Measurements from ENCODE around the gene GET3. TPM values are rescaled to one million over a fixed set of nuclear protein-coding genes. Genes with fewer than 3 reads are reported as not detected.
"Not testable (repeated sequence)": the region's sequence is repeated elsewhere in the genome, so short reads cannot be mapped to it uniquely, and the experiment has no call there.

GET3 gene
- total RNA-seq, 2 donors from 2014 or later, result 30.7 to 50.0 TPM

DNA sequence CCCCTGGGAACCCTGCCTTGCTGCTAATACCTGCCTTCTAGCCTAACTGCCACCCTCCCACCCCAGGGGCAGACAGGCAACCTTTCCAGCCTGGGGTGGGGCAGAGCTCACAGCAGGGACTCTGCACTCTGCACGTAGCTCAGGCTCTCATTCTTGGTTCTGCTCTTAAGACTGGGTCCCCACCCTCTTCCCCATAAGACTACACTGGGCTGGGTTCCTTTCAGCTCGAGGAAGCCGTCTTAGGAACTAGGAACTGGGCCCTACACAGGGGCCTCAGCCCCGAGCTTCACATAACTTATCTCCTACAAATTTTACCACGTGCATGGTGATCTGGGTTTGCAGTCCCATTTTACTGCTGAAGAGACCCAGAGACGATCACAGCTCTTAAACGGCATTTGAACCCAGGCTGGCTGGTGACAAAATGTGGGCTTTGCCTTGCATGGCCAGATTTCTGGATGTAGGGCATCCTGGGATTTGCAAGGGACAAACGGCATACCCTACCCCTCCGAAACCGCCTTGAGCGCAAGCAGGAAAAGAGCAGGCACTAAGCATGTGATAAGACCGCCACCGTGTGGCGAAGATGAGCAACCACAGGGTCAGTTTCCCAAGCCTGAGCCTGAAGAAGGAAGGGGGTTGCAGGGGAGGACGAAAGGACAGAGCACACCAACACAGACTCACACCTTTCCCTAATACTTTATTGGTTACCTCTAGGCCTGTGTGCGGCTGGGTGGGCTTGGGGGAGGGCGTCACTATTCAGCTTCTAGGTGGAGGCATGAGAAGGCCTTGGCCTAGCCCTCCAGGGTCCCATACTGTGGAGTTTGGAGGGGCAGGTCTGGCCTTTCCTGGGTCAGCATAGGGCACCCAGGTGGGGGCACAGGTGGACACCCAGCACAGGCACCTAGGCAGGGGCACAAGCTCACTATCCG is 59.1 kb downstream of the GET3 start:
- ATAC-seq (ENCODE audit: insufficient number of reproducible peaks, low FRiP score, low read depth) (no peak), DNase-seq (ENCODE audit: low spot score) (no peak)
- peak overlapping the region; percentile 51 to 66 for H3K27ac ChIP-seq
- TF ChIP-seq, protein P1, sequence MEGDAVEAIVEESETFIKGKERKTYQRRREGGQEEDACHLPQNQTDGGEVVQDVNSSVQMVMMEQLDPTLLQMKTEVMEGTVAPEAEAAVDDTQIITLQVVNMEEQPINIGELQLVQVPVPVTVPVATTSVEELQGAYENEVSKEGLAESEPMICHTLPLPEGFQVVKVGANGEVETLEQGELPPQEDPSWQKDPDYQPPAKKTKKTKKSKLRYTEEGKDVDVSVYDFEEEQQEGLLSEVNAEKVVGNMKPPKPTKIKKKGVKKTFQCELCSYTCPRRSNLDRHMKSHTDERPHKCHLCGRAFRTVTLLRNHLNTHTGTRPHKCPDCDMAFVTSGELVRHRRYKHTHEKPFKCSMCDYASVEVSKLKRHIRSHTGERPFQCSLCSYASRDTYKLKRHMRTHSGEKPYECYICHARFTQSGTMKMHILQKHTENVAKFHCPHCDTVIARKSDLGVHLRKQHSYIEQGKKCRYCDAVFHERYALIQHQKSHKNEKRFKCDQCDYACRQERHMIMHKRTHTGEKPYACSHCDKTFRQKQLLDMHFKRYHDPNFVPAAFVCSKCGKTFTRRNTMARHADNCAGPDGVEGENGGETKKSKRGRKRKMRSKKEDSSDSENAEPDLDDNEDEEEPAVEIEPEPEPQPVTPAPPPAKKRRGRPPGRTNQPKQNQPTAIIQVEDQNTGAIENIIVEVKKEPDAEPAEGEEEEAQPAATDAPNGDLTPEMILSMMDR (IDR thresholded peaks at IDR 0.05), result peak; percentile 95
- no peaks in the 10 kb centered on the region for H3K27me3 ChIP-seq (replicated peaks; ENCODE audit: insufficient read depth)
- H3K36me3 ChIP-seq, result no peaks in the 10 kb centered on the region
- H3K4me1 ChIP-seq (ENCODE audit: control insufficient read depth in 1 of 2, low read depth in 2 of 2), result peaks cover 5 to 35% of the 10 kb centered on the region in 2 donors
- peak overlapping the region; percentile 17 for H3K4me3 ChIP-seq
- H3K9me3 ChIP-seq, result no peaks in the 10 kb centered on the region

DNA sequence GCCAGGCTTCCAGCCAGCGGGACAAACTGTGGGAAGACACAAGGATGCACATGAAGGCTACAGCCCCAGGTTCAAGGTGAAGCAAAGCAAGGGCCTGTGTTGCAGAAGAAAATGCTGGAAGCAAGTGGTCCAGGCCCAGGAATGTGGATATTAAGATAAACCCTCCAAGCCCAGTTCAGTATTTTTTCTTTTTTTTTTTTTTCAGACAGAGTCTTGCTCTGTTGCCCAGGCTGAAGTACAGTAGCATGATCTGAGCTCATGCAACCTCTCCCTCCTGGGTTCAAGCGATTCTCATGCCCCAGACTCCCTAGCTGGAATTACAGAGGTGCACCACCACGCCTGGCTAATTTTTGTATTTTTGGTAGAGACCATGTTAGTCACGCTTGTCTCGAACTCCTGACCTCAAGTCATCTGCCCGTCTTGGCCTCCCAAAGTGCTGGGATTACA is 59.9 kb downstream of the GET3 start:
- H3K9me3 ChIP-seq, result no peaks in the 10 kb centered on the region
- no peak for DNase-seq (ENCODE audit: low spot score)
- no peaks in the 10 kb centered on the region for H3K27me3 ChIP-seq (replicated peaks; ENCODE audit: insufficient read depth)
- peak overlapping the region in 1 of 2 donors; percentile 1 for H3K27ac ChIP-seq
- H3K4me3 ChIP-seq, result no peak overlapping the region
- no peaks in the 10 kb centered on the region for H3K36me3 ChIP-seq
- TF ChIP-seq, protein P1 (IDR thresholded peaks at IDR 0.05), result no peak
- no peak for ATAC-seq (ENCODE audit: insufficient number of reproducible peaks, low FRiP score, low read depth)
- H3K4me1 ChIP-seq (ENCODE audit: control insufficient read depth in 1 of 2, low read depth in 2 of 2), result peaks cover 5 to 39% of the 10 kb centered on the region in 2 donors

DNA sequence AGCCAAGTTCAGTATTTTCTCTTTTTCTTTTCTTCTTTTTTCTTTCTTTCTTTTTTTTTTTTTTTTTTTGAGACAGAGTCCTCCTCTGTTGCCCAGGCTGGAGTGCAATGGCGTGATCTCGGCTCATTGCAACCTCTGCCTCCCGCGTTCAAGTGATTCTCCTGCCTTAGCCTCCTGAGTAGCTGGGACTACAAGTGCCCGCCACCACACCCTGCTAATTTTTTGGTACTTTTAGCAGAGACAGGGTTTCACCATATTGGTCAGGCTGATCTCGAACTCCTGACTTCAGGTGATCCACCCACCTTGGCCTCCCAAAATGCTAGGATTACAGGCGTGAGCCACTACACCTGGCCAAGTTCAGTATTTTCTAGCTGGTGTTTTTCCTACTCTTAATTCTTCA is 60.3 kb downstream of the GET3 start:
- not testable (repeated sequence) for H3K4me3 ChIP-seq; ATAC-seq (ENCODE audit: insufficient number of reproducible peaks, low FRiP score, low read depth); H3K27me3 ChIP-seq (replicated peaks; ENCODE audit: insufficient read depth); H3K9me3 ChIP-seq; DNase-seq (ENCODE audit: low spot score); H3K27ac ChIP-seq; H3K36me3 ChIP-seq
- H3K4me1 ChIP-seq (ENCODE audit: control insufficient read depth in 1 of 2, low read depth in 2 of 2), result peaks cover 5 to 43% of the 10 kb centered on the region in 2 donors

Other genes with a start within 250 kb of the GET3 start
- 10 to 100 TPM; 11.6 to 21.7 TPM for gene ZNF564, start 186.0 kb upstream of the GET3 start, total RNA-seq
- 1 to 10 TPM; 3.4 to 8.1 TPM for gene ZNF490, start 126.7 kb upstream of the GET3 start, total RNA-seq
- 10 to 100 TPM; 26.0 to 32.4 TPM for gene ZNF791, start 126.6 kb upstream of the GET3 start, total RNA-seq
- 100 to 1,000 TPM; 111 to 118 TPM for gene MAN2B1, start 70.8 kb upstream of the GET3 start, total RNA-seq
- gene WDR83, start 70.7 kb upstream of the GET3 start, total RNA-seq, result 10 to 100 TPM; 12.1 to 16.2 TPM
- 100 to 1,000 TPM; 101 to 114 TPM for gene DHPS, start 55.6 kb upstream of the GET3 start, total RNA-seq
- not detected for gene GNG14, start 49.5 kb upstream of the GET3 start, total RNA-seq
- gene FBXW9, start 40.9 kb upstream of the GET3 start, total RNA-seq, result 1 to 10 TPM; 3.0 to 3.9 TPM
- gene TNPO2, start 13.6 kb upstream of the GET3 start, total RNA-seq, result 10 to 100 TPM; 79.0 to 88.9 TPM
- 100 to 1,000 TPM; 252 to 308 TPM for gene TRIR, start 2.8 kb upstream of the GET3 start, total RNA-seq
- not detected for gene BEST2, start 14.3 kb downstream of the GET3 start, total RNA-seq
- 100 to 1,000 TPM in 1 of 2 donors, 10 to 100 TPM in 1; 22.6 to 102 TPM for gene HOOK2, start 38.1 kb downstream of the GET3 start, total RNA-seq
- gene JUNB, start 54.0 kb downstream of the GET3 start, total RNA-seq, result 1,000 to 10,000 TPM in 1 of 2 donors, 100 to 1,000 TPM in 1; 698 to 2,087 TPM
- gene PRDX2, start 64.3 kb downstream of the GET3 start, total RNA-seq, result 100 to 1,000 TPM; 107 to 235 TPM
- gene THSD8, start 64.6 kb downstream of the GET3 start, total RNA-seq, result not detected
- 1 to 10 TPM; 3.0 to 7.9 TPM for gene RNASEH2A, start 69.1 kb downstream of the GET3 start, total RNA-seq
- not detected for gene RTBDN, start 97.1 kb downstream of the GET3 start, total RNA-seq
- gene MAST1, start 101.0 kb downstream of the GET3 start, total RNA-seq, result not detected
- gene DNASE2, start 144.0 kb downstream of the GET3 start, total RNA-seq, result 10 to 100 TPM; 24.0 to 53.3 TPM
- gene KLF1, start 149.7 kb downstream of the GET3 start, total RNA-seq, result not detected
- 10 to 100 TPM; 30.2 to 60.7 TPM for gene GCDH, start 153.7 kb downstream of the GET3 start, total RNA-seq
- not detected for gene SYCE2, start 181.8 kb downstream of the GET3 start, total RNA-seq
- 10 to 100 TPM; 31.8 to 76.8 TPM for gene FARSA, start 196.2 kb downstream of the GET3 start, total RNA-seq
- gene CALR, start 201.1 kb downstream of the GET3 start, total RNA-seq, result 100 to 1,000 TPM; 415 to 467 TPM
- gene RAD23A, start 208.4 kb downstream of the GET3 start, total RNA-seq, result 100 to 1,000 TPM; 116 to 130 TPM
- 10 to 100 TPM; 30.2 to 42.8 TPM for gene GADD45GIP1, start 219.7 kb downstream of the GET3 start, total RNA-seq
- not detected for gene DAND5, start 232.1 kb downstream of the GET3 start, total RNA-seq